CD4-positive, alpha-beta T cell (primary cell): ENCODE results near the gene SOCS6. TPM values are rescaled to one million over a fixed set of nuclear protein-coding genes. Genes with fewer than 3 reads are reported as not detected.
"Not testable (repeated sequence)": the region's sequence is repeated elsewhere in the genome, so short reads cannot be mapped to it uniquely, and the experiment has no call there.

Experiments used
- ATAC-seq: fragments of 200-7000 bp; cut with Tn5 transposase; one replicate; pipeline ENCODE4 v1.10.0; 2022; ENCODE audit warnings: mild to moderate bottlenecking; ENCODE audit not compliant: poor library complexity
- CTCF ChIA-PET: fragments of 350-600 bp; sonication (Branson Sonifier 250); formaldehyde crosslinking; loops from one replicate; lab custom pipeline; 2021; ENCODE audit warnings: antibody characterized with exemption, inconsistent platforms; lab: Charles Lee
- POLR2A ChIA-PET: fragments of 350-600 bp; sonication (Branson Sonifier 250); formaldehyde crosslinking; loops from one replicate; lab custom pipeline; 2021; ENCODE audit warnings: antibody characterized with exemption, inconsistent platforms; lab: Charles Lee
- DNase-seq, 14 experiments: peaks; one replicate each; pipeline ENCODE4 v3.0.0-alpha.2; 2013 to 2020; ENCODE audit warnings: mixed read lengths in 2 of 14
- H3K27ac ChIP-seq, 2 donors: one replicate each; pipeline versions ENCODE4 v1.5.1 to v1.7.0; 2013; ENCODE audit warnings: low read length in 2 of 2, low read depth in 1 of 2, mild to moderate bottlenecking in 1 of 2
- H3K27me3 ChIP-seq, 2 experiments: 1 replicate in 1 of 2; 2 replicates in 1 of 2; pipeline versions ENCODE4 v1.6.1 to v1.7.0; 2013; ENCODE audit warnings: low read length in 2 of 2, control low read depth in 1 of 2, mild to moderate bottlenecking in 1 of 2, moderate library complexity in 1 of 2; ENCODE audit not compliant: insufficient read depth in 2 of 2, control insufficient read depth in 1 of 2
- H3K36me3 ChIP-seq: one replicate; pipeline ENCODE4 v1.6.1; 2013; ENCODE audit warnings: low read length, control low read depth; ENCODE audit not compliant: insufficient read depth
- H3K4me1 ChIP-seq: one replicate; pipeline ENCODE4 v1.6.1; 2013; ENCODE audit warnings: low read length, control low read depth; ENCODE audit not compliant: insufficient read depth
- H3K4me3 ChIP-seq: one replicate; pipeline ENCODE4 v1.5.1; 2013; ENCODE audit warnings: mild to moderate bottlenecking, low read length, moderate library complexity
- H3K9me3 ChIP-seq, 2 experiments: 1 replicate in 1 of 2; 2 replicates in 1 of 2; pipeline versions ENCODE4 v1.6.1 to v1.7.0; 2013; ENCODE audit warnings: low read length in 2 of 2, mild to moderate bottlenecking in 2 of 2, control low read depth in 1 of 2, moderate library complexity in 1 of 2; ENCODE audit not compliant: control insufficient read depth in 1 of 2, insufficient read depth in 1 of 2
- H3K27ac Mint-ChIP-seq: one replicate; pipeline ENCODE4 v1.8.0; 2020; ENCODE audit warnings: mixed read lengths
- H3K27me3 Mint-ChIP-seq: one replicate; pipeline ENCODE4 v1.8.0; 2021; ENCODE audit warnings: mixed read lengths
- H3K36me3 Mint-ChIP-seq: one replicate; pipeline ENCODE4 v1.8.0; 2021; ENCODE audit warnings: low read depth, mixed read lengths
- H3K4me1 Mint-ChIP-seq: one replicate; pipeline ENCODE4 v1.8.0; 2021; ENCODE audit warnings: low read depth, mixed read lengths
- H3K4me3 Mint-ChIP-seq: one replicate; pipeline ENCODE4 v1.8.0; 2020; ENCODE audit warnings: mild to moderate bottlenecking, mixed read lengths
- H3K9me3 Mint-ChIP-seq: one replicate; pipeline ENCODE4 v1.8.0; 2020; ENCODE audit warnings: mixed read lengths
- intact Hi-C, 2 experiments: fragments of 100-400 bp; cut with DNase I in 1 of 2; cut with micrococcal nuclease in 1 of 2; formaldehyde crosslinking; loops; one replicate each; pipeline versions ENCODE4 v1.15.1 to v1.9.0; 2023 to 2025; cut with DNase I, micrococcal nuclease
- total RNA-seq, 174 experiments: library from RNA in 2 of 174; stranded (reverse) in 2 of 174; gene quantifications; one replicate each; pipeline ENCODE4 v1.2.3 and lab custom pipeline; 2021 to 2026
- TF ChIP-seq, protein P1 (sequence below): fragments of 200-600 bp; IDR thresholded peaks from one replicate; pipeline ENCODE4 v1.8.0; 2022; ENCODE audit warnings: antibody characterized with exemption, mild to moderate bottlenecking

SOCS6 gene
- total RNA-seq, 2 experiments from 2014 or later, result 1.8 to 2.5 TPM

DNA sequence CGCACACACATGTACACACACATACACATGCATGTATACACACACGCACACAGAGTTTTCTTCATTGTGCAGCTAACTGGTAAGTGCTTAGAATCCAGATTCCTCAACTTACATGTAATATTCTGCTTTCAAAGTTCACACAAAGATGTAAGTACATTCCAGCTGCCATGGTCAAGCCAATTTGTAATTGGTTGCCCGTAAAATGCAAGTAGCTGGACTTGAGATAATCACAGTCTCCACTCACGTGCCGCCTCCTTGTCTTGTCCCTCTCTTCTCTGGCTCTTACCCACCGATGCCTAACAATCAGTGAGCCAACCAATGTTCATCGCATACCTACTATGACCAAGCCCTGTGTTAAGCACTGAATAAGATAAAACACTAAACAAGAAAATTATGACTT lies 77.8 kb downstream of the SOCS6 start:
- ATAC-seq (no peak), DNase-seq (no peak)
- ChIA-PET CTCF (no interaction called here), POLR2A (no interaction called here)
- no peaks in the 10 kb centered on the region for H3K4me1 ChIP-seq
- Mint-ChIP-seq H3K27ac (no peak overlapping the region), H3K4me1 (no peaks in the 10 kb centered on the region), H3K4me3 (no peak overlapping the region), H3K9me3 (no peaks in the 10 kb centered on the region), H3K36me3 (no peaks in the 10 kb centered on the region), H3K27me3 (peaks cover 34% of the 10 kb centered on the region)
- H3K27ac ChIP-seq, result no peak overlapping the region
- H3K27me3 ChIP-seq, result no peaks in the 10 kb centered on the region
- no peaks in the 10 kb centered on the region for H3K9me3 ChIP-seq
- intact Hi-C loops, result no loop called here
- no peaks in the 10 kb centered on the region for H3K36me3 ChIP-seq
- TF ChIP-seq, protein P1, sequence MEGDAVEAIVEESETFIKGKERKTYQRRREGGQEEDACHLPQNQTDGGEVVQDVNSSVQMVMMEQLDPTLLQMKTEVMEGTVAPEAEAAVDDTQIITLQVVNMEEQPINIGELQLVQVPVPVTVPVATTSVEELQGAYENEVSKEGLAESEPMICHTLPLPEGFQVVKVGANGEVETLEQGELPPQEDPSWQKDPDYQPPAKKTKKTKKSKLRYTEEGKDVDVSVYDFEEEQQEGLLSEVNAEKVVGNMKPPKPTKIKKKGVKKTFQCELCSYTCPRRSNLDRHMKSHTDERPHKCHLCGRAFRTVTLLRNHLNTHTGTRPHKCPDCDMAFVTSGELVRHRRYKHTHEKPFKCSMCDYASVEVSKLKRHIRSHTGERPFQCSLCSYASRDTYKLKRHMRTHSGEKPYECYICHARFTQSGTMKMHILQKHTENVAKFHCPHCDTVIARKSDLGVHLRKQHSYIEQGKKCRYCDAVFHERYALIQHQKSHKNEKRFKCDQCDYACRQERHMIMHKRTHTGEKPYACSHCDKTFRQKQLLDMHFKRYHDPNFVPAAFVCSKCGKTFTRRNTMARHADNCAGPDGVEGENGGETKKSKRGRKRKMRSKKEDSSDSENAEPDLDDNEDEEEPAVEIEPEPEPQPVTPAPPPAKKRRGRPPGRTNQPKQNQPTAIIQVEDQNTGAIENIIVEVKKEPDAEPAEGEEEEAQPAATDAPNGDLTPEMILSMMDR, result no peak
- no peak overlapping the region for H3K4me3 ChIP-seq

DNA sequence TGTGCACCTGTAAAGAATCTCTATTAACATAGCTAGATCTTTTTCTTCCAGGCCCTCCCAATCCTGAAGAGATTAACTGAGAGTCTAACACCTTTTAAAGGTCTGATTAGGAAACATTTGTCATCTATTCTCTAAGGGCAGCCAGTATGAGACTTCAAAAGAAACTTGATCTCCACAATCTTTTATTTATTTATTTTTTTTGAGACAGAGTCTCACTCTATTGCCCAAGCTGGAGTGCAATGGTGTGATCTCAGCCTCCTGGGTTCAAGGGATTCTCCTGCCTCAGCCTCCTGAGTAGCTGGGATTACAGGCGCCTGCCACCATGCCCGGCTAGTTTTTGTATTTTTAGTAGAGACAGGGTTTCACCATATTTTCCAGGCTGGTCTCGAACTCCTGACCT lies 78.5 kb downstream of the SOCS6 start:
- ATAC-seq, H3K4me1 Mint-ChIP-seq, H3K4me1 ChIP-seq, intact Hi-C loops, CTCF ChIA-PET, H3K27ac Mint-ChIP-seq, H3K9me3 Mint-ChIP-seq, POLR2A ChIA-PET, H3K9me3 ChIP-seq, H3K36me3 ChIP-seq, H3K27ac ChIP-seq, H3K36me3 Mint-ChIP-seq, H3K4me3 ChIP-seq, H3K4me3 Mint-ChIP-seq, H3K27me3 ChIP-seq, DNase-seq: not testable (repeated sequence)
- H3K27me3 Mint-ChIP-seq, result peaks cover 34% of the 10 kb centered on the region

DNA sequence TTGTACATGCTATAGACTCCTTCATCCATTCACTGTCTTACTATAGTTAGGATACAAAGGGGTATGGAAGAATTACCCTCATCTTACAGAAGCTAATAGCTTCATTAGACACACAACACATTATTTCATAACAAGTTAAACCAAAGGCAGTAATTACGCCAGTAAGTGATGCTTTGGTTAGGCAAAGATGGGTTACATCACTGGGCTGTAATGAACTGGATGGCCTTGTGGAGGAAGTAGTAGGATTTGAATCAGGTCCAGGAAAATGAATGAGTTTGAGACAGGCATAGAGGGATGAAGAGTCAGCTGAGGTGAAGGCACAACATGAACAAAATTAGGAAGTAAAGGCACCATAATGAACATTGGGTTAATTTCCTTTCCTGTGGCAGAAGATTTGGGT lies 80.1 kb downstream of the SOCS6 start:
- Histone ChIP-seq H3K4me3 (no peak overlapping the region), H3K27ac (no peak overlapping the region), H3K9me3 (no peaks in the 10 kb centered on the region), H3K36me3 (no peaks in the 10 kb centered on the region), H3K4me1 (no peaks in the 10 kb centered on the region), H3K27me3 (no peaks in the 10 kb centered on the region)
- Mint-ChIP-seq H3K4me1 (no peaks in the 10 kb centered on the region), H3K27ac (no peak overlapping the region), H3K36me3 (no peaks in the 10 kb centered on the region), H3K27me3 (peaks cover 34% of the 10 kb centered on the region), H3K9me3 (no peaks in the 10 kb centered on the region), H3K4me3 (no peak overlapping the region)
- TF ChIP-seq, protein P1, result no peak
- ChIA-PET CTCF (no interaction called here), POLR2A (no interaction called here)
- DNase-seq (no peak), ATAC-seq (no peak)
- intact Hi-C loops, result no loop called here
